Esophagus muscularis mucosa (tissue), 4 donors: ENCODE data around the gene SMIM33. TPM values are rescaled to one million over a fixed set of nuclear protein-coding genes. Genes with fewer than 3 reads are reported as not detected.

Source experiments
- DNase-seq: peaks from one replicate; pipeline ENCODE4 v3.0.0-alpha.2; 2017; ENCODE audit errors: extremely low spot score
- H3K27ac ChIP-seq, 4 donors: fragments of 200-600 bp; sonication (generic); replicated peaks in 1 of 4; 1 replicate in 3 of 4; 2 replicates in 1 of 4; pipeline ENCODE4 v1.5.1; 2016 to 2019; ENCODE audit warnings: mild to moderate bottlenecking in 1 of 4
- H3K27me3 ChIP-seq, 4 donors: fragments of 200-600 bp; sonication (generic); one replicate each; pipeline versions ENCODE4 v1.5.1 to v1.6.0; 2016 to 2019
- H3K36me3 ChIP-seq, 4 donors: fragments of 200-600 bp; sonication (generic); one replicate each; pipeline ENCODE4 v1.5.1; 2016 to 2019
- H3K4me1 ChIP-seq, 4 donors: fragments of 200-600 bp; sonication (generic); one replicate each; pipeline ENCODE4 v1.5.1; 2016 to 2019
- H3K4me3 ChIP-seq, 4 donors: fragments of 200-600 bp; sonication (generic); 1 replicate in 2 of 4; 2 replicates in 2 of 4; pipeline ENCODE4 v1.5.1; 2016 to 2019; ENCODE audit warnings: mild to moderate bottlenecking in 4 of 4, moderate library complexity in 1 of 4
- H3K9me3 ChIP-seq, 4 donors: fragments of 200-600 bp; sonication (generic); 1 replicate in 3 of 4; 2 replicates in 1 of 4; pipeline ENCODE4 v1.5.1; 2016 to 2019
- EP300 ChIP-seq: sonication (generic); formaldehyde crosslinking; IDR thresholded peaks from one replicate; pipeline ENCODE4 v1.6.1; 2017; ENCODE audit warnings: antibody characterized with exemption
- POLR2A ChIP-seq: fragments of 450-650 bp; IDR thresholded peaks from one replicate; pipeline ENCODE4 v1.6.1; 2017; ENCODE audit warnings: antibody characterized with exemption, moderate library complexity, mild to moderate bottlenecking, low read depth
- POLR2AphosphoS5 ChIP-seq, 2 donors: sonication (generic); formaldehyde crosslinking; IDR thresholded peaks; one replicate each; pipeline ENCODE4 v1.6.1; 2017; ENCODE audit warnings: antibody characterized with exemption in 2 of 2
- WGBS: methylation state at CpG from one replicate; pipeline ENCODE4 v1.1.5; 2018; 5-methylcytosine and 5-hydroxymethylcytosine counted together
- intact Hi-C: fragments of 100-400 bp; cut with DNase I; formaldehyde crosslinking; loops from one replicate; pipeline ENCODE4 v1.15.1; 2023
- total RNA-seq, 4 donors: library from RNA; depleted of rRNA; stranded (reverse); fragments of >200 nt; gene quantifications; one replicate each; pipeline versions ENCODE4 v1.1.0 to v1.2.1, GENCODE V29; 2016
- TF ChIP-seq, protein P1 (sequence below), 3 experiments: fragments of 200-600 bp in 2 of 3; fragments of 450-650 bp in 1 of 3; sonication (generic) in 2 of 3; IDR thresholded peaks; one replicate each; pipeline ENCODE4 v1.5.1; 2017 to 2019; ENCODE audit warnings: antibody characterized with exemption in 3 of 3, mild to moderate bottlenecking in 2 of 3, moderate library complexity in 1 of 3

The SMIM33 gene
- total RNA-seq, result not detected

GRCh38 chr5:139470821-139471300 lies at the start of gene SMIM33:
Gene SMIM33 (plus strand): TSS chr5:139471004. CDS start chr5:139471122, 118 bp downstream.
- intact Hi-C loops, result no loop called here
- no peaks in the 10 kb centered on the region for H3K27me3 ChIP-seq
- no peaks in the 10 kb centered on the region for H3K9me3 ChIP-seq
- no peak within 1 kb of the TSS for H3K4me3 ChIP-seq
- H3K36me3 ChIP-seq, result peaks cover 0 to 10% (median 7%) of the 10 kb centered on the region in 4 donors
- H3K4me1 ChIP-seq, result peaks cover 29 to 37% (median 30%) of the 10 kb centered on the region in 4 donors
- WGBS, result 77% methylated on average over 9 of the region's 9 CpGs
- TF ChIP-seq POLR2AphosphoS5 (IDR thresholded peaks at IDR 0.05) (no peak), POLR2A (no peak), EP300 (no peak)
- TF ChIP-seq, protein P1, sequence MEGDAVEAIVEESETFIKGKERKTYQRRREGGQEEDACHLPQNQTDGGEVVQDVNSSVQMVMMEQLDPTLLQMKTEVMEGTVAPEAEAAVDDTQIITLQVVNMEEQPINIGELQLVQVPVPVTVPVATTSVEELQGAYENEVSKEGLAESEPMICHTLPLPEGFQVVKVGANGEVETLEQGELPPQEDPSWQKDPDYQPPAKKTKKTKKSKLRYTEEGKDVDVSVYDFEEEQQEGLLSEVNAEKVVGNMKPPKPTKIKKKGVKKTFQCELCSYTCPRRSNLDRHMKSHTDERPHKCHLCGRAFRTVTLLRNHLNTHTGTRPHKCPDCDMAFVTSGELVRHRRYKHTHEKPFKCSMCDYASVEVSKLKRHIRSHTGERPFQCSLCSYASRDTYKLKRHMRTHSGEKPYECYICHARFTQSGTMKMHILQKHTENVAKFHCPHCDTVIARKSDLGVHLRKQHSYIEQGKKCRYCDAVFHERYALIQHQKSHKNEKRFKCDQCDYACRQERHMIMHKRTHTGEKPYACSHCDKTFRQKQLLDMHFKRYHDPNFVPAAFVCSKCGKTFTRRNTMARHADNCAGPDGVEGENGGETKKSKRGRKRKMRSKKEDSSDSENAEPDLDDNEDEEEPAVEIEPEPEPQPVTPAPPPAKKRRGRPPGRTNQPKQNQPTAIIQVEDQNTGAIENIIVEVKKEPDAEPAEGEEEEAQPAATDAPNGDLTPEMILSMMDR (IDR thresholded peaks at IDR 0.05), result no peak
- DNase-seq, result no peak
- H3K27ac ChIP-seq, result peak within 1 kb of the TSS in 1 of 4 donors; percentile 16

DNA sequence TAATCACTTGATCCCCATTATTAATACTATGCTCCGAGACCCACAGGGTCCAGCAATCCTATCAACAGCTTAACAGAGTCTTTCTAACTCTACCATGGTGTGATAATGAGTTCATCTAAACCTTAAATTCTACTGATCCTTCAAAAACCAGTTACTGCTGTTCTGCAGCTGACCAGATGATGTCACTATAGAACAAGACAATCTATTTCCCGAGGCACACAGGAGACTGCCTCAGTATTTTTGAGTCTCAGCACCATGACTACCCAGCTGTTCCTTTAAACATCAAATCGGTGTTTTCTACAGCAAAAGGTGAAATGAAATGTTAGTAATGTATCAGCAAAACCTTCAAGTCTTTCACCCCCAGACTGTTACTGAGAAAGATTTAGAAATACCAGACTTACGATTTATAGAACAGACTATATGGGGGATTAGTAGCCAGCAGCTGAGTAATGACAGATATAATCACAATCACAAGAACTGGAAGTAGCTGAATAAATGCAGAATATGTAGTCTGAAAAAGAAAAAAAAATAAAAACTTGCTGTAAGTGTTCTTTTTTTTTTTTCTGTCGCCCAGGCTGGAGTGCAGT lies 48.4 kb upstream of the SMIM33 start:
- DNase-seq, result no peak
- intact Hi-C loops, result loop anchor here (1.0 to 5.0 kb wide), 2 partner anchors 95 to 140 kb away; partner anchors contain the start of gene UBE2D2
- WGBS, result 34% methylated on average over 5 of the region's 5 CpGs
- Histone ChIP-seq H3K9me3 (no peaks in the 10 kb centered on the region), H3K4me3 (no peak overlapping the region), H3K4me1 (peaks cover 24 to 33% (median 29%) of the 10 kb centered on the region in 4 donors), H3K27ac (no peak overlapping the region), H3K36me3 (peaks cover 0 to 84% (median 55%) of the 10 kb centered on the region in 4 donors), H3K27me3 (no peaks in the 10 kb centered on the region)
- TF ChIP-seq POLR2A (no peak), EP300 (no peak), POLR2AphosphoS5 (IDR thresholded peaks at IDR 0.05) (no peak)
- TF ChIP-seq, protein P1 (IDR thresholded peaks at IDR 0.05), result peak; percentile 73 to 91 (median 82)

- peaks cover 0 to 4% (median 0%) of the 10 kb centered on the region in 4 donors for H3K4me1 ChIP-seq
- H3K36me3 ChIP-seq, result peaks cover 0 to 73% (median 60%) of the 10 kb centered on the region in 4 donors
- TF ChIP-seq POLR2AphosphoS5 (IDR thresholded peaks at IDR 0.05), result no peak
- TF ChIP-seq POLR2A, result no peak
- no peak for TF ChIP-seq EP300
- TF ChIP-seq, protein P1 (IDR thresholded peaks at IDR 0.05), result no peak
- H3K9me3 ChIP-seq, result no peaks in the 10 kb centered on the region
- H3K27me3 ChIP-seq, result no peaks in the 10 kb centered on the region
- no peak for DNase-seq
- WGBS, result 85% methylated on average over 5 of the region's 5 CpGs
- intact Hi-C loops, result no loop called here
- no peak overlapping the region for H3K27ac ChIP-seq
- no peak overlapping the region for H3K4me3 ChIP-seq
Measured at GRCh38 chr5:139425497-139425896, 45.3 kb upstream of the SMIM33 start.

GRCh38 chr5:139426203-139426885 lies 44.5 kb upstream of the SMIM33 start:
- Histone ChIP-seq H3K36me3 (peaks cover 0 to 76% (median 56%) of the 10 kb centered on the region in 4 donors), H3K27ac (no peak overlapping the region), H3K27me3 (no peaks in the 10 kb centered on the region), H3K4me3 (no peak overlapping the region), H3K9me3 (no peaks in the 10 kb centered on the region), H3K4me1 (peaks cover 0 to 4% (median 0%) of the 10 kb centered on the region in 4 donors)
- DNase-seq, result no peak
- TF ChIP-seq EP300, result no peak
- WGBS, result 77% methylated on average over 7 of the region's 8 CpGs
- intact Hi-C loops, result no loop called here

DNA sequence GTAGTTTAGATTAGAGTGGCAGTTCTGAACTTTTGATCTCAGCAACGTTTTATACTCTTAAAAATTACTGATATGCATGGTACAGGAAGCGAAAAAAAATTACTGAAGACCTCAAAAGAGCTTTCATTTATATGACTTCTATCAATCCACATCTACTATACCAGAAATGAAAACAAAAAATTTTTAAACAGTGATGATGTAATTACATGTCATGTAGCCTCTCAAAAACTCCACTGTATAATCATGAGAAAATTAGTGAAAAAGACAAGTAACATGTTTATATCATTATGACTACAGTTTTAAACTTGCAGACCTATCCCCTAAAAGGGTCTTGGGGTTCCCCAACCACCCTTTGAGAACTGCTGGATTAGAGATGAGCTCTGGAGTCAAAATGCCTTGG lies 40.8 kb upstream of the SMIM33 start:
- intact Hi-C loops, result loop anchor here (10.0 kb wide), 1 partner anchor 345 kb away; no protein-coding TSS in a partner anchor
- TF ChIP-seq EP300, result no peak
- no peak for TF ChIP-seq POLR2AphosphoS5 (IDR thresholded peaks at IDR 0.05)
- no peak for TF ChIP-seq POLR2A
- TF ChIP-seq, protein P1 (IDR thresholded peaks at IDR 0.05), result no peak

More for the DNA sequence above, 40.8 kb upstream of the SMIM33 start:
- no peak overlapping the region for H3K4me3 ChIP-seq
- peaks cover 4 to 91% (median 60%) of the 10 kb centered on the region in 4 donors for H3K36me3 ChIP-seq
- 80% methylated on average over 2 of the region's 2 CpGs for WGBS
- no peak overlapping the region for H3K27ac ChIP-seq
- H3K27me3 ChIP-seq, result no peaks in the 10 kb centered on the region
- no peak for DNase-seq
- H3K9me3 ChIP-seq, result no peaks in the 10 kb centered on the region
- H3K4me1 ChIP-seq, result no peaks in the 10 kb centered on the region
